ENCODE results near the gene ZNF30.

ZNF30 gene

DNA sequence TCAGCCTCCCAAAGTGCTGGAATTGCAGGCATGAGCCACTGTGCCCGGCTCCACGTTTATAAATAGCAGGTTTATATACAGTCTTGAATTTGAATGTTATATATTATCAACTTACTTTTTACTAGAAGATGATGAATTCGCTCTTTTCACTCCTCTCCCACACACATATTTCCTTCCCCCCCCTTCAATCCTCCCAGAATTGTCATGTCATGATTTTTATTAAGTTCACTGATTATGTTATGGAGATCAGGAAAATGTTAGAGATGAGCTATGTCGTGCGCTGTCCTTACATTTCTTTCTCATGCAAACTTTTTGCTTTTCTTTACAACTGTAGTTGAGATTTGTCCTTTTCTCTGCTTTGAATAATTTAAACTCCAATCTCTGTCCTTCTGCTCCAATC, 55.6 kb downstream of the ZNF30 start:
- TF ChIP-seq ZFX (IDR thresholded peaks at IDR 0.05) (no peak), CTCF (conservative IDR thresholded peaks at IDR 0.05) (no peak)
- H3K27ac ChIP-seq, result no peak overlapping the region

GRCh38 chr19:34983786-34984185, 57.1 kb downstream of the ZNF30 start:
- no peak overlapping the region for H3K27ac ChIP-seq
- TF ChIP-seq CTCF (conservative IDR thresholded peaks at IDR 0.05), result no peak
- TF ChIP-seq ZFX (IDR thresholded peaks at IDR 0.05), result no peak

DNA sequence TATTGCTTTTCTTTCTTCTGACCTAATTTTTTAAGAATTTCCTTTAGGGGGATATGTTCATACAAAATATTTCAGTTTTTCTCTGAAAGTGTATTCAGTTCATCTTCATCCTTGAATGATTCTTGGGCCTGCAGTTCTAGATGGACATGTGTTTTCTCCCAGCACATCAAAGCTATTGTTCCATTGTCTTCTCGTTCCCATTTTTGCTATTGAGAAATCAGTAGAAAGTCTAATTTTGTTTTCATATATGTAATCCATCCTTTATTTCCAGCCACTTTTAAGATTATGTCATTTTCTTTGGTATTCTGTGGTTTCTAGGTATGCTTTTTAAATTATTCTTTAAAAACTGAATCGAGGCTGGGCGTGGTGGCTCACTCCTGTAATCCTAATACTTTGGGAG, 57.6 kb downstream of the ZNF30 start:
- no peak overlapping the region for H3K27ac ChIP-seq
- no peak for TF ChIP-seq ZFX (IDR thresholded peaks at IDR 0.05)

- H3K27ac ChIP-seq, result no peak overlapping the region
- TF ChIP-seq ZFX (IDR thresholded peaks at IDR 0.05), result no peak
- no peak for TF ChIP-seq CTCF (conservative IDR thresholded peaks at IDR 0.05)
These were observed 58.7 kb downstream of the ZNF30 start for GRCh38 chr19:34985249-34986022.

- TF ChIP-seq ZFX (IDR thresholded peaks at IDR 0.05) (no peak), CTCF (conservative IDR thresholded peaks at IDR 0.05) (no peak)
- no peak overlapping the region for H3K27ac ChIP-seq
These were observed 61.4 kb downstream of the ZNF30 start for GRCh38 chr19:34988119-34988518.

DNA sequence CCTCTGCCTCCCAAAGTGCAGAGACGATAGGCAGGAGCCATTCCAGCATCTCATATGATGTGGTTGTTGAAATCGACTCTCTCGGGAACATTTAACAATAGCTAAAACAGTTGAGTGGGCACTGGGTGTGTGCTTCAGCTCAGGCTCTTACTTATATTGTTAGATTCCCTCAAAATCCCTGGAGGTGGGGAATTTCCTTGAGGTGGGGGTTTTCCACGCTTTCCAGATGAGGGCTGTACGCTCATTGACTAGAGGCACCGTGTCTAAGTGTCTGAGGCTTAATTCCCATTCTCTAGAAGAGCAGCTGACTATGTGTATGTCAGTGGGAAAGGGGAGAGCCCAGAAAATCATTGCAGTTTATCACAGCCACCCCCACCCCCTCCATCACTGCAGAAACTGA, 62.6 kb downstream of the ZNF30 start:
- H3K27ac ChIP-seq, result no peak overlapping the region
- TF ChIP-seq CTCF (conservative IDR thresholded peaks at IDR 0.05) (no peak), ZFX (IDR thresholded peaks at IDR 0.05) (no peak)

DNA sequence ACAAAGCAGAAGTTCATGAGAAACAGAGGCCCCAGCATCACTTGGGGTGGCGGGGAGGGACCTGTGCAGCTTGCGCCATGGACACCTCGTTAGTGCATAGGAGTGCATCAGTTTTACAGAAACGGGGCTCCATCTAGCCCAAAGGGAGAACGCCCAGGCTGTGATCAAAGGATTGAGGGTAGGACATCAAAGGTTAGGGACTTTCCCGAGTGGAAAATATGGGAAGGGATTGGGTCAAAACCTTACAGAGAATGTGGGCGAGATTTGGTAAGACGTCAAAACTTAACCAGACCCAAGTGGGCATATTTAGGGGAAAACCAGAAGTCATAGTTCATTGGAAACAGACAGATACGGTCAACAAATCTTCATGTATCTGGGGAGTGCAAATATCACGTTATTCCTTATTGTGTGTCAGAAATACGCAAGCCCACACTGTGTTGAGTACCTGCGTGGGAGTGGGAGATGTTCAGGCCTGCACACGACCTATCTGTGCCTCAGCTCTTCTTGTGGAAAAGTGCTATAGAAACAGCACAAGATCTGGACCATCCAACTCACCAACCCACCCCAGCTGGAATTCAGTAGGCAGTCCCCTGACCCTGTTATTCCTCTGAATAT, 64.0 kb downstream of the ZNF30 start:
- H3K27ac ChIP-seq, result no peak overlapping the region
- TF ChIP-seq ZFX (IDR thresholded peaks at IDR 0.05), result no peak
- TF ChIP-seq CTCF (conservative IDR thresholded peaks at IDR 0.05), result no peak

All from C4-2B (cell line).